LNCaP clone FGC (cell line): ENCODE measurements around the gene IRF3.
"Not testable (repeated sequence)": the region's sequence is repeated elsewhere in the genome, so short reads cannot be mapped to it uniquely, and the experiment has no call there.

Source experiments
- DNase-seq: peaks from one replicate; pipeline ENCODE4 v3.0.0-alpha.2; 2011; ENCODE audit warnings: low read depth
- H3K4me3 ChIP-seq: 2 replicates; pipeline ENCODE4 v1.5.1; 2011; ENCODE audit warnings: mild to moderate bottlenecking, low read depth, low read length, control low read depth
- CTCF ChIP-seq: IDR thresholded peaks from 2 replicates; pipeline ENCODE4 v1.5.1; 2012; ENCODE audit warnings: mild to moderate bottlenecking; ENCODE audit not compliant: control insufficient read depth, insufficient read depth; ENCODE audit errors: extremely low read depth

The IRF3 gene

GRCh38 chr19:49639401-49640112 is 26.1 kb downstream of the IRF3 start:
- no peak for DNase-seq
- no peak for TF ChIP-seq CTCF
- peak overlapping the region; percentile 57 for H3K4me3 ChIP-seq

- peak; percentile 52 for DNase-seq
- H3K4me3 ChIP-seq, result no peak overlapping the region
- no peak for TF ChIP-seq CTCF
Measured at GRCh38 chr19:49637821-49638738, 27.6 kb downstream of the IRF3 start.

- DNase-seq, result no peak
- no peak for TF ChIP-seq CTCF
- H3K4me3 ChIP-seq, result no peak overlapping the region
Measured at GRCh38 chr19:49636233-49636932, 29.3 kb downstream of the IRF3 start.

- H3K4me3 ChIP-seq, result no peak overlapping the region
- TF ChIP-seq CTCF, result no peak
- no peak for DNase-seq
Measured at GRCh38 chr19:49635530-49636232, 30.0 kb downstream of the IRF3 start.

- not testable (repeated sequence) for DNase-seq, H3K4me3 ChIP-seq
Measured at GRCh38 chr19:49633273-49633672, 32.4 kb downstream of the IRF3 start.

GRCh38 chr19:49632576-49632975 is 33.1 kb downstream of the IRF3 start:
- no peak for DNase-seq
- no peak overlapping the region for H3K4me3 ChIP-seq
- no peak for TF ChIP-seq CTCF

GRCh38 chr19:49631610-49632192 is 34.0 kb downstream of the IRF3 start:
- no peak for DNase-seq
- no peak overlapping the region for H3K4me3 ChIP-seq
- no peak for TF ChIP-seq CTCF
